Peyer's patch (tissue), 4 donors: ENCODE measurements around the gene TMEM63B. TPM values are rescaled to one million over a fixed set of nuclear protein-coding genes. Genes with fewer than 3 reads are reported as not detected.

ENCODE experiments used
- DNase-seq, 3 donors: peaks; one replicate each; pipeline ENCODE4 v3.0.0-alpha.2; 2017 to 2019
- H3K27ac ChIP-seq, 4 donors: fragments of 200-600 bp; sonication (generic); one replicate each; pipeline ENCODE4 v1.5.1; 2016 to 2019
- H3K27me3 ChIP-seq, 2 donors: fragments of 200-600 bp; sonication (generic); one replicate each; pipeline ENCODE4 v1.5.1; 2019
- H3K36me3 ChIP-seq, 3 donors: fragments of 200-600 bp; sonication (generic); one replicate each; pipeline ENCODE4 v1.5.1; 2016 to 2019
- H3K4me1 ChIP-seq, 4 donors: fragments of 200-600 bp; sonication (generic); one replicate each; pipeline ENCODE4 v1.5.1; 2016 to 2019
- H3K4me3 ChIP-seq, 4 donors: fragments of 200-600 bp; sonication (generic); 1 replicate in 3 of 4; 2 replicates in 1 of 4; pipeline ENCODE4 v1.5.1; 2016 to 2019; ENCODE audit warnings: mild to moderate bottlenecking in 1 of 4
- H3K9me3 ChIP-seq, 4 donors: fragments of 200-600 bp; sonication (generic); one replicate each; pipeline ENCODE4 v1.5.1; 2016 to 2019; ENCODE audit warnings: mild to moderate bottlenecking in 1 of 4
- CTCF ChIP-seq, 6 experiments: fragments of 450-650 bp in 4 of 6; fragments of 200-600 bp in 2 of 6; sonication (generic) in 1 of 6; IDR thresholded peaks; one replicate each; pipeline ENCODE4 v1.5.1; 2017 to 2019; ENCODE audit warnings: antibody characterized with exemption in 6 of 6, mild to moderate bottlenecking in 3 of 6, moderate library complexity in 1 of 6
- POLR2A ChIP-seq, 2 donors: fragments of 450-650 bp; IDR thresholded peaks; one replicate each; pipeline ENCODE4 v1.5.1; 2017; ENCODE audit warnings: antibody characterized with exemption in 2 of 2, mild to moderate bottlenecking in 2 of 2, moderate library complexity in 2 of 2
- total RNA-seq, 4 donors: library from RNA; depleted of rRNA; stranded (reverse); fragments of >200 nt; gene quantifications; one replicate each; pipeline ENCODE4 v1.1.0, GENCODE V29; 2016

The TMEM63B gene
- total RNA-seq, 4 donors from 2014 or later = 56.9 to 92.1 (median 81.9) TPM

- Histone ChIP-seq H3K36me3 (no peaks in the 10 kb centered on the region), H3K4me1 (peaks cover 0 to 23% (median 0%) of the 10 kb centered on the region in 4 donors), H3K27ac (no peak overlapping the region), H3K4me3 (no peak overlapping the region), H3K9me3 (no peaks in the 10 kb centered on the region), H3K27me3 (no peaks in the 10 kb centered on the region)
- TF ChIP-seq POLR2A (IDR thresholded peaks at IDR 0.05) (no peak), CTCF (IDR thresholded peaks at IDR 0.05) (no peak)
- no peak for DNase-seq
Observed at GRCh38 chr6:44080561-44081521, 46.5 kb upstream of the TMEM63B start.

DNA sequence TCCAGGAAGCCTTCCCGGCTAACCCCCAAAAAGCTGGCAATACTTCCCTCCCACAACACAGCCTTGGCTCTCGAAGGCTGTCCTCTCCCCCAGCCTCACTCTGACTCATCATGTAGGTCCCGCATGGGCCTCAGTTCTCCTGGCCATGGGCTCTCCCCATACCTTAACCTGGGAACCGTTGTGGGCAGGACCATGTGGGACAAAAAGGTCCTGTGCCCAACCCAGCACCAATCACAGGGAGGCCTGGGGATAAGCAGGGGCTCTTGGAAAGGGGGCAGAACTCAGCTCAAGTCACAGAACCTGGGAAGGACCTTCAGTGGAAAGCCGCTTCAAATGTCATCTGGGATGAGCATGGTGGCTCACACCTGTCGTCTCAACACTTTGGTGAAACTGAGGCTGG is 45.6 kb upstream of the TMEM63B start:
- H3K27me3 ChIP-seq = no peaks in the 10 kb centered on the region

GRCh38 chr6:44082872-44083321 is 44.5 kb upstream of the TMEM63B start:
- TF ChIP-seq CTCF (IDR thresholded peaks at IDR 0.05) (no peak), POLR2A (IDR thresholded peaks at IDR 0.05) (no peak)
- DNase-seq = no peak
- no peak overlapping the region for H3K27ac ChIP-seq
- H3K27me3 ChIP-seq = no peaks in the 10 kb centered on the region
- no peaks in the 10 kb centered on the region for H3K9me3 ChIP-seq
- H3K4me3 ChIP-seq = no peak overlapping the region
- peaks cover 0 to 20% (median 0%) of the 10 kb centered on the region in 4 donors for H3K4me1 ChIP-seq
- H3K36me3 ChIP-seq = no peaks in the 10 kb centered on the region

More for the DNA sequence above, 45.6 kb upstream of the TMEM63B start:
- no peak overlapping the region for H3K4me3 ChIP-seq
- peaks cover 0 to 18% (median 0%) of the 10 kb centered on the region in 4 donors for H3K4me1 ChIP-seq
- TF ChIP-seq CTCF (IDR thresholded peaks at IDR 0.05) = no peak
- no peak for TF ChIP-seq POLR2A (IDR thresholded peaks at IDR 0.05)
- H3K27ac ChIP-seq = no peak overlapping the region
- DNase-seq = no peak
- no peaks in the 10 kb centered on the region for H3K36me3 ChIP-seq
- no peaks in the 10 kb centered on the region for H3K9me3 ChIP-seq

GRCh38 chr6:44084231-44085014 is 42.9 kb upstream of the TMEM63B start:
- no peak for TF ChIP-seq CTCF (IDR thresholded peaks at IDR 0.05)
- TF ChIP-seq POLR2A (IDR thresholded peaks at IDR 0.05) = no peak
- DNase-seq = no peak
- Histone ChIP-seq H3K36me3 (no peaks in the 10 kb centered on the region), H3K27me3 (no peaks in the 10 kb centered on the region), H3K27ac (no peak overlapping the region), H3K9me3 (no peaks in the 10 kb centered on the region), H3K4me3 (no peak overlapping the region), H3K4me1 (peaks cover 0 to 12% (median 0%) of the 10 kb centered on the region in 4 donors)

- DNase-seq = no peak
- TF ChIP-seq CTCF (IDR thresholded peaks at IDR 0.05) (no peak), POLR2A (IDR thresholded peaks at IDR 0.05) (no peak)
- H3K27me3 ChIP-seq = no peaks in the 10 kb centered on the region
- H3K4me3 ChIP-seq = no peak overlapping the region
- H3K4me1 ChIP-seq = peaks cover 0 to 11% (median 0%) of the 10 kb centered on the region in 4 donors
- no peaks in the 10 kb centered on the region for H3K9me3 ChIP-seq
- no peaks in the 10 kb centered on the region for H3K36me3 ChIP-seq
- H3K27ac ChIP-seq = no peak overlapping the region
Observed at GRCh38 chr6:44085219-44085618, 42.1 kb upstream of the TMEM63B start.
